ENCODE measurements around the gene SEMA5B.

SEMA5B gene

DNA sequence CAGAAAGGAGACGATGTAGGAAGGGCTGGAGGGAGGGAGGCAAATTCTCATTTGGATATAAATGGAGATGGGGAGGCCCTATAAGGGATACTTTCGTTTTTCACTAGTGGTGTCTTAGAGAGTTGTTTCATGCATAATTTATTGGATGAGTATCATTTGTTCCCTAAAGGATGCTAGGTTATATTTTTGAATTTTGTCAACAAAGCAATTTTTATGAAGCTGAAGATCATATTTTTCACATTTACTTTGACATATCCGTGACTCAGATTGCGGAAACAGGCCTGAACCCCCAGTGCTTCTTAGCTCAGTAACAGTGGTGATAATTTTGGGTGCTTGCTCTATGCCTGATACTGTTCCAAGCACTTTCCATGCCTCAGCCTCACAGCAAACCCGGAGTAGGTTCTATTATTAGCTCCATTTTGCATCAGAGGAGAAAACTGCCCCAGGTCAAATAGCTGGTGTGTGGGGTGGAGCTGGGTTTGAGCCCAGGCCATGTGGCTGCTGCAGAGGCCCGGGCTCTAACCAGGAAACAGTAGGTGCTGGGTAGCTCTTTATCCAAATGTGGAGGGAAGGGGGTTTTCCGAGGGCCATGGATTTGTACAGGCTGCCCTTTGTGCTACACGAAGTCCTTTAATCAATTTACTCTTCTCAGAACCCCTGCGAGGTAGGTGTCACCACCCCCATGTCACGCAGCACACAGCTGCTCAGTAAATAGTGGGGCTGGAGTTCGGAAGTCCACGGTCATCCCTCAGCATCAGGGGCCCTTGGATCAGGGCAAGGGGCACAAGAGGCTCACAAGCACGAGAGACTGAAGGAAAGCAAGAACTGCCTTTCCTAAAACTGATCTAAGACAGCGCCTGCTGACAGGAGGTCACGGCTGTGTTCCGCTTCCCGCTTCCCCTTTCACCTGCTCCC, 133.6 kb downstream of the SEMA5B start:
- DNase-seq (ENCODE audit: low read depth in 2 of 2): no peak

DNA sequence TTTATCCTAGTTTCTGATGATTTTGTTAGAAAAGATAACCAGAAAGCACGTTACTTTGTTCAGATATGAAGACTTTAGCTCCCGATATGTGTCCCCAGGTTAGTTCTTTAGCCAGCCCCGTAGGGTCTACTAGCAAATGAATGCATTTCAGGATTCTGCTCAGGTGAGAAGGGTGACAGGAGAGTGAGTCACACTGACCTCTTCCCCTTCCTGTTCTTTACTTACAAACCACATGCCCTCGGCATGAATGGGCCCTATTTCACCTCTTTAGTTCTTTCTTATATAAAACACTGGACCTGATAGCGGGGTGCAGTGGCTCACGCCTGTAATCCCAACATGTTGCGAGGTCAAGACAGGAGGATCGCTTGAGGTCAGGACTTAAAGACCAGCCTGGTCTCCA, 134.3 kb downstream of the SEMA5B start:
- no peak for DNase-seq (ENCODE audit: low read depth in 2 of 2)

DNA sequence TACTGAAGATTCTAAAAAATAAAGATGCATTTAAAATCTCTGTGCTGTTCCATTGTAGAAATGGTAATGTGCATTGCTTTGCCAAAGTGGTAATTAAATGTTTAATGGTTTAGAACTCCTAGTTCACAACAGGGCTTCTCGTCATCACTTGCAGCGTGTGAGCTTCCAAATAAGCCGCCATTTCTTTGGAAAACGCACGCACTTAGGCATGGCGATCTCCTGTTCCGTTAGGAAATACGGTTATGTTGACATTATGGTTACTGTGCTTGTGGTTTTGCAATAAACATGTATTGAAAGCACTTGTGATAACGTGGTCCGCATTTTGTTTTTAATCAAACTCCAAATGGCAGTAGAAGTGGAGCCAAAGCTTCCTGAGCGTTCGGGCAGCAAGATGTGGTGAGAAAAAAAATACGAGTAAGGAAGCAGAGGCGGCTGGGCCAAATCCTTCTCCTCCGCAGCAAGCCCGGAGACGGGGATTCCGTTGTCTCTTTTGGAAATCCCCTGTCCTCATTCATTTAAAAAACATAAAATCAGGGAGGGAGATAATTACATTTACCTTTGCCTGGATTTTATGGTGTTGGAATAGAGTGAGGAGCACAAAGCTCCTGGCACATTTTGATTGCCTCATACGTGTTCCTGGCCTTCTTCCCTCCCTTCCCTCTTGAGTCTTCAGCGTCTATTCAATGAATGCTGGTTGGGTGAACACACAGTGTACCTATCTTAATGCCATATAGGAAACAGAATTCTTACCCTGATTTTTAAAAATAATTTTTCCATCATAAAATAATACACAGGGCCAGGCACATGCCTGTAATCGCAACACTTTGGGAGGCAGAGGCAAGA, 135.2 kb downstream of the SEMA5B start:
- no peak for DNase-seq (ENCODE audit: low read depth in 2 of 2)

DNA sequence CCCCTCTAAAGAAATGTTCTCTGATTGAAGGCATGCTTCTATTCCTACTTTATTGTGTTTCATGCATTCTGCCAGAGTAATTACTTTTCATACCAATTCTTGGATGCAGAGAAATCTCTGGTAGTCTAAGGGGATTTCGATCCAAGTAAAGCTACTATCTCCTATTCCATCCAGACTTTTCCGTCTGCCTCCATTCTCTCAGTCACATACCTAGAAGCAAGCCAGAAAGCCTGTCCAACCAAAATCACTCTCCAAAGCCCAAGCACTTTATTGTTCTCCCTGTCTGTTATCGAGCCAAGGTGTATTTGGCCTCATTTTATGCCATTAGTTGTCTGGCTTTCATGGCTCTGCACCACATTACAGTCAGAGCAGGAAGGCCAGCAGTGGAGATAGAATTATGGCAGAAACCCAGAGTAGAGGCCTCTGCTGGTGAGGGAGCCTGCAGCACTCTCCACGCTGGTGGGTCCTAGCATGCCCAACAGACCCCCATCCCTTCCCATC, 136.8 kb downstream of the SEMA5B start:
- no peak for DNase-seq (ENCODE audit: low read depth in 2 of 2)

DNA sequence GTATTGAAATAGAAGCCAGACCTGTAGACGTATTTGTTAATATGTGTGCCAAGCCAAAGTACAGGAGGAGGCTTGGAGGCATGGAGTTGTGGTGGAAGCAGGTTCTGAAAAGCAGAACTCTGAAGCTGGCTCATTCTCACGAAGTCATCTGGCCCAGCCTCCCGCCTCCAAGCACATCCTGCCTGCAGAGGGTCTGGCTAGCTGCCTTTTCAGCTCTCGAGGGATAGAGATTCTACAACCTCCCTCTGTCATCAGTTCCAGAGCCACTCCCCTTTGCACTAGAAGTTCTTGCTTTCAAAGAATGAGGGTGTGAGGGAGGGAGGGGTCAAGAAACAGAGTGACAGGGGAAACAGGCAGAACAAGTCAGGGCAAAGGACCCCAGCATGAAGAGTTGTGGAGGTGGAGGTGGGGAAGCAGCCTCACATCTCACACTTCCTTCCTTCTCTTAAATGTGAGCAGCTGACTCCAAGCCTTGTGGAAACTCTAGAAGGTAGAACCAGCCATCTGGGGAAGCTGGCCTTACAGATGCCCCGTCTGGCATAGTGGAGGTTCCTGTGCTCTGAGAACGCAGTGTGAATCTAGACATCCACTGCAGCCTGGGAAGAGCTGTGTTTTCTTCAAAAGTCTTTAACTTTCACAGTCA, 137.4 kb downstream of the SEMA5B start:
- peak; percentile 21 to 26 for DNase-seq (ENCODE audit: low read depth in 2 of 2)

DNA sequence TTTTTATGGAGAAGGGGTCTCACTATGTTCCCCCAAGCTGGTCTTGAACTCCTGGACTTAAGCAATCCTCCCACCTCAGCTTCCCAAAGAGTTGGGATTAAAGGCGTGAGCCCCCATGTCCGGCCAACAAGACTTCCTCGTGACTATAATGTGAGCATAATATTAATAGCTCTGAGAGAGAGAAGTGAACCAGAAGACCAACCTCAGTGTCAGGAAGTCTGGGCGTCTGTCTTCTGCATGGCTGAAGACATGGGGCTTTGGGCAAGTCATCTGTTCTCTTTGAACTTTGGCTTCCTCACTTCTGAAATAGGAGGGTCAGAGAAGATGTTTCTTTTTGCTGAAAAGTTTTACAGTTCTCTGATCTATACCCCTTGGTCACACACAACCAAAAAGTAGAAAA, 140.6 kb downstream of the SEMA5B start:
- no peak for DNase-seq (ENCODE audit: low read depth in 2 of 2)

DNA sequence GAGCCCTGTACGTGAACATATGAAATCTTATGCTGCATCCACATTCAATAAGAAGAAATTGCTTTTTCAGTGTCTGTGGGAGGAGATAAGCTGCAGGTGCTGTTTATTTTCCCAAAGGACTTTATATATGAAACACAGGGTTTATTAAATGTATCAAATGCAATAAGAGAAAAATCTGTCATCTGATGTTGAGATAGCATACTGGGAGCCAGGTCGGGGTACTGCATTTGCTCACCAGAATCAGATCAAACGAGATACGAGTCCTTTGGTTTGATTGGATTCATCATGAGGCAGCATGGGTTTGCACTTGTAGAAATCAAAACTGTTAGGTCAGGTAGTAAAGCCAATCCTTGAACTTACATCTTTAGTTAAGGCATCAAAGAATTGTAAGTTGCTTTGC, 141.3 kb downstream of the SEMA5B start:
- no peak for DNase-seq (ENCODE audit: low read depth in 2 of 2)

DNA sequence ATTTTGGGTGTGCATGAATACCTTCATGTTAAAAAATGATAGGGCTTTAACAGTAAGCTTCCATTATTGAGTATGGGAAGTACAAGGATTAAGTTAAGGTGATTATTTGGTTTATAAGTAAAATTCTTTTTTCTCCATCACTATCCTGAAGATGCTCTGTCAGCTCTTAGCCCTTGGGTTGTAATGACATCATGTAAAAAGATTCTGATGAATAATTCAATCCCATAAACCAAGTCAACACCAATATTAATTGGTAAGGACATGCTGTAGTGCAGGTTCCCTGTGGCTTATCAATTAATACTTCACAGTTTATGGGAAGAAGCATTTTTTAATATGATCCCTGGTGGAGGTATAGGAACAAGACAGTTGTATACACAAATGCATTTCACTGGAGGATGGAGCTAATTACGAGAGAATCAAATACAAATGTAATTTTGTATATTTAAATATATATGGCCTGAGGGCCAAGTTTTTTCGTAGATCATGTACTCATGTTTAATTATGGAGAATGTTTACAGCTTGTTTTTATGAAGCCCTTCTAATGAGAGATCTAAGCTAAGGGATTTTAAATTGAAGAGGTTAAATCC, 145.1 kb downstream of the SEMA5B start:
- no peak for DNase-seq (ENCODE audit: low read depth in 2 of 2)

DNA sequence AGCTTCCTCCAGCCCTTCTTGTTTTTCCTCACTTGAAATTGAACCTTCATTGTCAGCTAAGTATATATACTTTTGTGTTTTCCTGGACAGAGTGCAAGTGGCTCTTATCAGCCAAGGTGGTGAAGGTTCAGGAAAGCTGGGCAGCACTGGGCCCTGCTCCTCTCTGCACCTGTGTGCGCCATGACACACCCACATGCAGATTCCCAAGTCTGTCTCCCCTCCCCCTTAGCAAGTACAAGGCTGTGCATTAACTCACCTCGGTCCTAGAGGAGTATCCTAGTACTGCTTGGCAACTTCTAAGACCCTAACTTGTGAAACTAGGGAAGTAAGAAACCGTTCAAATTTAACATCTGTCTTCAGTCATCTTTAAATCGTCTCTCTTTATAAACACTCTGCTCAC, 146.9 kb downstream of the SEMA5B start:
- DNase-seq (ENCODE audit: low read depth in 2 of 2): no peak

DNA sequence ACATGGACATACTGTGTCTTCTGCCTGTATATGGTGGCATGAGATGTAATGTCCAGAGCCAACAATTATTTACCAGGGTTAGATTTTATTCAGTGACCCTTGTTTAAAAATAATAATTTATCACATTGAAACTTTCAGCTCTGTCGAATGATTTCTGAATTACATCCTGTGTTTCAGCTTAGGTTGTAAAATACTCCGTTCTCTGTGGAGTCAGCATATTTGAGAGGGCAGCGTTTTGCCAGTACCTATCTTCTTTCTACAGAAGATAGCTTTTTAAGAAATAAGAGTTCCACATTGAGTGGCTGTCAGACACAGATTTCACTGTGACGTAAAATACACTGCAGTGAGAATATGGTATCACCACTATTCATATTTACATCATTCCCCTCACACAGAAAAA, 147.4 kb downstream of the SEMA5B start:
- no peak for DNase-seq (ENCODE audit: low read depth in 2 of 2)

DNA sequence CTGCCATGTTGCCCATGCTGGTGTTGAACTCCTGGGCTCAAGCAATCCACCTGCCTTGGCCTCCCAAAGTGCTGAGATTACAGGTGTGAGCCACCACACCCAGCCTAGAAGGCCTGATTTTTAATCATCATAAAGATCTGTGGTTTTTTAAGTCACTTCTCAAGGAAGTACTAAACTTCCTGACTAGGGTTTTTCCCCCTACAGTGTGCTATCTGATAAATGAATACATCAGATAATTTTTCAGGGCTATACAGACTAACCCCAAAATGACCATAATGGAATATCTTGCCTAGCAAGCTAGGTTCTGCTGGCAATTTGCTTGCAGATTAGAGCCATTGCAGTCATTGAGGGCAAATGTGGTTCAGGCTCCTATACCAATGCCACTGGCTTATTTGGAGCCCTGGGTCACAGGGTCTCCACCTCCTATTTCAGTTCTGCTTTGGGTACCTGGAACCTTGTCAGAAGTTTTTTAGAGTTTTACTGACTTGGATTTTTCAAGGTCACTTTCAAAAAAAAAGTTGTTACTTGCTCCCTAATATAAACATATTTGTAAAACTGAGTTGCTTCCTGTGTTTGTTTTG, 151.9 kb downstream of the SEMA5B start:
- DNase-seq (ENCODE audit: low read depth in 2 of 2): no peak

DNA sequence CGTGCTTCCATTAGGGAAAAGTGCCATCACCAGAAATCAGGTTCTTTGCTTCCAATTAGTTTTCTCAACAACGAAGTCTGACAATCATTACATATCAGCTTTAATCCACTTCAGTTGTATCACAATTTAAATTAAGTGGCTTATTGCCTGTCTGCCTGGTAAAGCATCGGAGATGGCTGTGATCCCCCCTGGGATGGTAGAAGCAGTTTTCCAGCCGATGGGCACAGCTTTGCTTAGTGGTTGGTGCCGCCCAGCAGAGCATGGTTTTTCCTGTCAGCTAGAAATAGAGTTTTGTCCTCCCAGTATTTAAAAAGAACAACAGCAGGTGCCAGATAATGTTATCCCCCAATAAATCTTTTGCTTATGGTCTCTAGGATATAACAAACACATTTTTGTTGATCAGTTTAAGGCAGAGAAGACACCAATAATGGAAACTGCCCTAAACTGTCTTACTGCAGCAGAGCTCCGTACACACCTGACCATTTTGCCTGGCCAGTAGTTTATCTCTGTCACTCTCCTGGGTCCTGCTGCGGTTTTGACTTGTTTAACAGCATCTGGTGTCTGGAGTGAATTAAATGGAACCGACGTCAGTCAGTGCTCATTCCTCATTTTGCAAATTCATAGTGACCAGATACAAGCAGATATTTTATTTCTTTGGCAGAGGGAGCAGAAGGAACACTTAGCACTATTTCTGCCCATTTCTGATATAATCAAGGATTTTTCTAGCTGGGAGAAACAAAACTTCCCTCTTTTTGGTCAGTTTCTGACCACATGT, 153.6 kb downstream of the SEMA5B start:
- DNase-seq (ENCODE audit: low read depth in 2 of 2): no peak

DNA sequence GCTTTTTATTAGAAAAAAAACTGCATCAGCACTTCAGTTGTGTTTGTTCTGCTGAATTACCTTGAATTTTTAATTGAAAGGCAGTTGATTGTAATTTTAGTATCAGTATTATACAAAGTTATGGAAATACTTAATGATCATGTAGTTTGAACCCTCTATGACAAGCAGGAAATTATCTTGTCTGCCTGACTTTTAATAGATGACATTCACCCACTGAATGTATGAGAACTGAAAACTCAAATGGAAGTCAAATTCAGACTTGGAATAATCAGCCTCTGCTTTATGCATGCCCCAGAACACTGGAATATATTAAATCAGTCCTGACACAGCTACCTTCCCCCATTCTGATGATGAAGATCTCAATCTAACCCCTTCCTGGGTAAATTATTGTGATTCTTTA, 159.2 kb downstream of the SEMA5B start:
- no peak for DNase-seq (ENCODE audit: low read depth in 2 of 2)

DNA sequence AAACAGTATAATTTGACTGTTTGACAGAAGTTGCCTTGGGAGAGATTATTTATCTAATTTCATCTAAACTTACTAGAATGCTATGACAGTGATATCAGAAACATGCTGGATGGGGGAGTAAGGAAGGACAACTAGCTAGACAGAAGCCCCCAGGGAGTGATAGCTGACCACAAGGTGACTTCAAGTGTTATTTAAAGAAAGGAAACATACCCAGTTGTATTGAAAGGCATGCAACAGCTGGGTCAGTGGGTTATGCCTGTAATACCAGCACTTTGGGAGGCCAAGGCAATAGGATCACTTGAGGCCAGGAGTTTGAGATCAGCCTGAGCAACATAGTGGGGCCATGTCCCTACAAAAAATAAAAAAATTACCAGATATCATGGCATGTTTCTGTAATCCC, 163.1 kb downstream of the SEMA5B start:
- no peak for DNase-seq (ENCODE audit: low read depth in 2 of 2)

DNA sequence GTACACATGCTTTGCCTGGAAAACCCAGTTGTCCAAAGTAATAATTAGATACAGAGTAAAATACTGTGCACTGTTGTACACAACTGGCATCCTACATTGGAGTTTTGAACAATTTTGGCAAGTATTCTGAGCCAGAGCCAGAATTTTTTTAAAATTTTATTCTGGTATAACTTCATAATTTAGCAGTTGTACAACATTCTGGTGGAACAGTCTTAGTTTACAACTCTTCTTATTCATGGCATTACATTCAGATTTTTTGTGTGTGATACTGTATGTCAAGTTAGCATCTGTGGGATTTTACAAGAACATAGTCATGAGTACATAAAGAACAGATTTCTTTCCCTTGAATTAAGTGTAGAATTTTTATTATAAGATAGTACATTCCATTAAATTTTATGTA, 165.2 kb downstream of the SEMA5B start:
- DNase-seq (ENCODE audit: low read depth in 2 of 2): no peak
